A549 (cell line): ENCODE measurements around the gene HPD. TPM values are rescaled to one million over a fixed set of nuclear protein-coding genes. Genes with fewer than 3 reads are reported as not detected.
"Not testable (repeated sequence)": the region's sequence is repeated elsewhere in the genome, so short reads cannot be mapped to it uniquely, and the experiment has no call there.

ENCODE experiments used
- ATAC-seq, 2 experiments: fragments of 200-7000 bp in 1 of 2; fragments of >200 bp in 1 of 2; cut with Nextera tagmentation in 1 of 2; cut with Tn5 transposase in 1 of 2; 3 replicates each; pipeline versions ENCODE4 v1.8.0 to v1.9.1; 2018 to 2020; ENCODE audit warnings: mild to moderate bottlenecking in 1 of 2, moderate library complexity in 1 of 2
- CTCF ChIA-PET: fragments of 300-600 bp; sonication (Branson Sonifier 250); formaldehyde crosslinking; extraction: SDS; loops from one replicate; lab custom pipeline; 2021; ENCODE audit warnings: antibody characterized with exemption, inconsistent platforms; lab: Yijun Ruan, JAX
- POLR2A ChIA-PET: fragments of 350-600 bp; formaldehyde crosslinking; extraction: SDS; loops from one replicate; lab custom pipeline; 2021; ENCODE audit warnings: antibody characterized with exemption, inconsistent platforms; lab: Yijun Ruan, JAX
- DNase-seq, 2 experiments: peaks; one replicate each; pipeline versions ENCODE4 v3.0.0 to v3.0.0-alpha.2; 2011 to 2016; ENCODE audit warnings: low read depth in 1 of 2, low spot score in 1 of 2
- FAIRE-seq: peaks from 2 replicates; lab custom pipeline; 2011; peaks lifted over from hg19 to GRCh38; lab: Jason Lieb, UNC
- H3K27ac ChIP-seq, 2 experiments: fragments of >200 bp; sonication (Bioruptor Twin); formaldehyde crosslinking; 3 replicates each; pipeline ENCODE4 v1.5.1; 2016 to 2017
- H3K4me1 ChIP-seq: fragments of >200 bp; sonication (Bioruptor Twin); formaldehyde crosslinking; 3 replicates; pipeline ENCODE4 v1.6.1; 2016
- H3K4me2 ChIP-seq: fragments of >200 bp; sonication (Bioruptor Twin); formaldehyde crosslinking; 3 replicates; pipeline ENCODE4 v1.6.1; 2016
- H3K4me3 ChIP-seq: fragments of >200 bp; sonication (Bioruptor Twin); formaldehyde crosslinking; 3 replicates; pipeline ENCODE4 v1.5.1; 2016
- H3K9me3 ChIP-seq: fragments of >200 bp; sonication (Bioruptor Twin); formaldehyde crosslinking; 3 replicates; pipeline ENCODE4 v1.6.1; 2016
- ATOH8 ChIP-seq: fragments of 250-450 bp; sonication (Bioruptor Pico); IDR thresholded peaks from 2 replicates; pipeline ENCODE4 v1.5.0; 2020; ENCODE audit warnings: low read depth, mild to moderate bottlenecking, moderate library complexity
- CTCF ChIP-seq: fragments of >200 bp; sonication (Bioruptor Twin); formaldehyde crosslinking; IDR thresholded peaks from 3 replicates; pipeline ENCODE4 v1.5.1; 2016
- ELK1 ChIP-seq: fragments of 150-350 bp; IDR thresholded peaks from 2 replicates; pipeline ENCODE4 v1.6.1; 2014; ENCODE audit warnings: low read depth, mild to moderate bottlenecking, low read length
- ESRRA ChIP-seq: fragments of 150-350 bp; IDR thresholded peaks from 2 replicates; pipeline ENCODE4 v1.6.1; 2014; ENCODE audit warnings: mild to moderate bottlenecking, low read length, borderline replicate concordance
- GATA3 ChIP-seq: IDR thresholded peaks from 2 replicates; pipeline ENCODE4 v1.6.1; 2012; ENCODE audit warnings: borderline replicate concordance
- HMGXB4 ChIP-seq: fragments of 250-450 bp; sonication (Bioruptor Pico); IDR thresholded peaks from 2 replicates; pipeline ENCODE4 v1.5.0; 2021; ENCODE audit warnings: mild to moderate bottlenecking, moderate library complexity, borderline replicate concordance
- HOXB5 ChIP-seq: fragments of 250-450 bp; sonication (Bioruptor Pico); IDR thresholded peaks from 2 replicates; pipeline ENCODE4 v1.5.0; 2020; ENCODE audit warnings: mild to moderate bottlenecking, moderate library complexity
- PHF8 ChIP-seq: fragments of 200-600 bp; sonication (generic); IDR thresholded peaks from 2 replicates; pipeline ENCODE4 v1.6.1; 2016; ENCODE audit warnings: low read depth, mild to moderate bottlenecking, antibody characterized with exemption, moderate library complexity, borderline replicate concordance
- REST ChIP-seq: fragments of 200-600 bp; sonication (generic); IDR thresholded peaks from 2 replicates; pipeline ENCODE4 v1.6.1; 2016; ENCODE audit warnings: antibody characterized with exemption, mild to moderate bottlenecking, moderate library complexity
- ZSCAN20 ChIP-seq: fragments of 250-450 bp; sonication (Bioruptor Pico); IDR thresholded peaks from 2 replicates; pipeline ENCODE4 v1.8.0; 2022; ENCODE audit warnings: mild to moderate bottlenecking, moderate library complexity
- WGBS: methylation state at CpG from one replicate; pipeline ENCODE4 v1.1.6; 2017; ENCODE audit errors: missing lambda C conversion rate; 5-methylcytosine and 5-hydroxymethylcytosine counted together
- polyA plus RNA-seq, 4 experiments: library from polyadenylated mRNA; depleted of rRNA in 3 of 4; stranded (reverse); fragments of >200 nt; fragmentation: RNase III in 1 of 4; extraction: RNeasy Plus Mini Kit Qiagen cat#74134 plus additional on column Dnase treatment in 1 of 4; gene quantifications; 2 replicates in 3 of 4; 3 replicates in 1 of 4; pipeline ENCODE4 v1.2.3, GENCODE V29; 2011 to 2017

Gene HPD
- polyA plus RNA-seq, 2 of the 4 experiments (the other 2 are of a cell fraction), result 1.7 to 1.8 TPM

- CTCF ChIA-PET, result interaction anchor here (0.8 to 2.3 kb wide), 2 partner anchors 12 to 67 kb away, joined by 3 to 10 read pairs; partner anchors contain the start of gene RHOF
- POLR2A ChIA-PET, result no interaction called here
- H3K4me1 ChIP-seq, result peaks cover 20% of the 10 kb centered on the region
- 62% methylated on average over 11 of the region's 11 CpGs for WGBS
- DNase-seq (no peak), FAIRE-seq (no peak), ATAC-seq (no peak)
- no peak for TF ChIP-seq ELK1
- TF ChIP-seq GATA3, result no peak
- TF ChIP-seq HMGXB4 (CRISPR knock-in tag), result no peak
- no peak for TF ChIP-seq ATOH8 (CRISPR knock-in tag)
- no peak for TF ChIP-seq ESRRA
- no peak for TF ChIP-seq ZSCAN20 (CRISPR knock-in tag)
- no peak for TF ChIP-seq REST
- no peak for TF ChIP-seq HOXB5 (CRISPR knock-in tag)
- no peak for TF ChIP-seq PHF8
- no peak for TF ChIP-seq CTCF
- no peak overlapping the region for H3K4me2 ChIP-seq
- H3K27ac ChIP-seq, result no peak overlapping the region
- no peaks in the 10 kb centered on the region for H3K9me3 ChIP-seq
- no peak overlapping the region for H3K4me3 ChIP-seq
These were observed 3.1 kb upstream of the HPD start for GRCh38 chr12:121861636-121862254.

- CTCF ChIA-PET, result interaction anchor here (0.8 to 2.3 kb wide), 4 partner anchors 13 to 178 kb away, joined by 3 to 10 read pairs (median 4); partner anchors contain the start of genes PSMD9 and RHOF
These were observed 2.0 kb upstream of the HPD start for GRCh38 chr12:121860699-121861098.

More at GRCh38 chr12:121860699-121861098, 2.0 kb upstream of the HPD start:
- H3K4me1 ChIP-seq, result peaks cover 20% of the 10 kb centered on the region
- DNase-seq, POLR2A ChIA-PET, H3K4me2 ChIP-seq, H3K4me3 ChIP-seq, FAIRE-seq, H3K9me3 ChIP-seq, ATAC-seq: not testable (repeated sequence)
- peak overlapping the region in 1 of 2 experiments; percentile 29; a peak in 1 of 6 replicates for H3K27ac ChIP-seq
- 95% methylated on average over 4 of the region's 4 CpGs for WGBS
